PC-3 (cell line): ENCODE results near the gene STX1B.

Experiments
- EZH2 ChIP-seq: fragments of 300-600 bp; sonication (generic); IDR thresholded peaks from one replicate; pipeline ENCODE4 v1.6.1; 2017; ENCODE audit warnings: antibody characterized with exemption, mild to moderate bottlenecking, low read length; ENCODE audit not compliant: unreplicated experiment
- EZH2phosphoT487 ChIP-seq: fragments of 300-600 bp; sonication (generic); IDR thresholded peaks from 2 replicates; pipeline ENCODE4 v1.6.1; 2018; ENCODE audit warnings: mild to moderate bottlenecking, antibody characterized with exemption, low read length, borderline replicate concordance
- TF ChIP-seq, protein P1 (sequence below): fragments of 300-600 bp; sonication (generic); conservative IDR thresholded peaks from 2 replicates; pipeline ENCODE4 v1.5.1; 2017; ENCODE audit warnings: antibody characterized with exemption, low read depth, mild to moderate bottlenecking, low read length

GRCh38 chr16:30980434-30980833 lies 30.0 kb downstream of the STX1B start:
- TF ChIP-seq EZH2phosphoT487, result no peak
- TF ChIP-seq, protein P1, sequence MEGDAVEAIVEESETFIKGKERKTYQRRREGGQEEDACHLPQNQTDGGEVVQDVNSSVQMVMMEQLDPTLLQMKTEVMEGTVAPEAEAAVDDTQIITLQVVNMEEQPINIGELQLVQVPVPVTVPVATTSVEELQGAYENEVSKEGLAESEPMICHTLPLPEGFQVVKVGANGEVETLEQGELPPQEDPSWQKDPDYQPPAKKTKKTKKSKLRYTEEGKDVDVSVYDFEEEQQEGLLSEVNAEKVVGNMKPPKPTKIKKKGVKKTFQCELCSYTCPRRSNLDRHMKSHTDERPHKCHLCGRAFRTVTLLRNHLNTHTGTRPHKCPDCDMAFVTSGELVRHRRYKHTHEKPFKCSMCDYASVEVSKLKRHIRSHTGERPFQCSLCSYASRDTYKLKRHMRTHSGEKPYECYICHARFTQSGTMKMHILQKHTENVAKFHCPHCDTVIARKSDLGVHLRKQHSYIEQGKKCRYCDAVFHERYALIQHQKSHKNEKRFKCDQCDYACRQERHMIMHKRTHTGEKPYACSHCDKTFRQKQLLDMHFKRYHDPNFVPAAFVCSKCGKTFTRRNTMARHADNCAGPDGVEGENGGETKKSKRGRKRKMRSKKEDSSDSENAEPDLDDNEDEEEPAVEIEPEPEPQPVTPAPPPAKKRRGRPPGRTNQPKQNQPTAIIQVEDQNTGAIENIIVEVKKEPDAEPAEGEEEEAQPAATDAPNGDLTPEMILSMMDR, result no peak
- TF ChIP-seq EZH2, result no peak
